22Rv1 (cell line): ENCODE results near the gene WAPL.

Experiments
- CTCF ChIP-seq: fragments of 450-650 bp; IDR thresholded peaks from 2 replicates; pipeline ENCODE4 v1.5.1; 2017; ENCODE audit warnings: mild to moderate bottlenecking
- ZFX ChIP-seq: fragments of 450-650 bp; IDR thresholded peaks from 2 replicates; pipeline ENCODE4 v1.6.1; 2017; ENCODE audit warnings: antibody characterized with exemption, borderline replicate concordance

GRCh38 chr10:86403183-86403797, 118.3 kb downstream of the WAPL start:
- TF ChIP-seq CTCF, result no peak
- no peak for TF ChIP-seq ZFX
